GM18520 (cell line): ENCODE data around the gene SPOCK3.
"Not testable (repeated sequence)": the region's sequence is repeated elsewhere in the genome, so short reads cannot be mapped to it uniquely, and the experiment has no call there.

Experiments
- ATAC-seq: cut with Tn5 transposase; IDR thresholded peaks from one replicate; pipeline ENCODE4 v1.9.1; 2021; ENCODE audit not compliant: unreplicated experiment

Gene SPOCK3

GRCh38 chr4:167234316-167234881 lies at the start of gene SPOCK3:
SPOCK3 (minus strand) TSS chr4:167234494.
- no peak for ATAC-seq

- no peak for ATAC-seq
Observed at GRCh38 chr4:167282171-167282864, 48.0 kb upstream of the SPOCK3 start.

- not testable (repeated sequence) for ATAC-seq
Observed at GRCh38 chr4:167281545-167281944, 47.3 kb upstream of the SPOCK3 start.

DNA sequence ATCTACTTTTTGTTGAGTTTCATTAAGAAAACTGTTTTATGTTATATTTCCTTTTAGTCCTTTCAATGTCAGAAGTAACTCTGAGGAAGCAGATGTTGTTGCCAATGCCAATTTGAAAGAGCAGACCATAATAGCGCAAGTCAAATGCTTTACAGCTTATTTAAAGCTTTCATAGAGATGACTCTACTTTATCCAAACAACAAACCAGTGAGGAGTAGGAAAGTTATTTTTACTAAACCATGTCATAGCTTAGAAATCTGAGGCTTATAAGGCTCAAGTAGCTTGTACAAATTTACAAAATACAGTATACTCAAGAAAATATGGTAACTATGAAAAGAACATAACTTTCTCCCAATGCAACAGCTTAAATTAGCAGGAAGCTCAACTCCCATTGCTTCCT lies 40.1 kb upstream of the SPOCK3 start:
- no peak for ATAC-seq

- ATAC-seq, result no peak
Observed at GRCh38 chr4:167265231-167265630, 30.9 kb upstream of the SPOCK3 start.

GRCh38 chr4:167248271-167248670 lies 14.0 kb upstream of the SPOCK3 start:
- no peak for ATAC-seq

GRCh38 chr4:167239627-167240026 lies 5.3 kb upstream of the SPOCK3 start:
- ATAC-seq, result no peak

GRCh38 chr4:167238226-167238625 lies 3.9 kb upstream of the SPOCK3 start:
- no peak for ATAC-seq

DNA sequence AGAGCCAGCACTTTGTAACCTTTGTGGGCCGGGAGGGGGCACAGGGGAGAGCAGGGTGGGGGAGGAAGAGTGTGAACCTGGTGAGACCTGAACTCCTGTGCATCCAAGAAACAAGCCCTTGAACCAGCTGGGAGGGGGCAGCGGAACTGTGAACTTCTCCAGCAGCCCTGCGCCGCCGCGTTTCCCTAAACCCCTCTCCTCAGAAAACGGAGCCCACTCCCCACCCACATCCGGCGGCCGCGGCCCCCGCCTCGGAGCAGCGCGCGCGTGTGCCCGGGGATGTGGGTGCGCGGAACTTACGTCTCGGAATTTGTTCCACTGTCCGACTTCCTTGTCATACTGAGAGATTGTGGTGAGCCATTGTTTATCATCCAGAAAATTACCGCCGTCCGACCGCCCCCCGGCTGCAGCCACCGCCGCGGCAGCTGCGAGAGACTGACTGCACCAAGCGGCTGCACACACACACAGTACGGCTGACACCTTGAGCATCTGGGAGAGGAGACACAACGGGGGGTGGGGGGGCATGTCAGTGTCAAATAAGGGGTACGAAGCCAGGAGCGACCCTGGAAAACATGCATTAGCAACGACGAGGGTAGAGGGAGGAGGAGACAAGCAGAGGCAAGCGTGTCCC lies 494 bp downstream of the SPOCK3 start:
- ATAC-seq, result no peak

GRCh38 chr4:167232805-167233684 lies 1.2 kb downstream of the SPOCK3 start:
- no peak for ATAC-seq

DNA sequence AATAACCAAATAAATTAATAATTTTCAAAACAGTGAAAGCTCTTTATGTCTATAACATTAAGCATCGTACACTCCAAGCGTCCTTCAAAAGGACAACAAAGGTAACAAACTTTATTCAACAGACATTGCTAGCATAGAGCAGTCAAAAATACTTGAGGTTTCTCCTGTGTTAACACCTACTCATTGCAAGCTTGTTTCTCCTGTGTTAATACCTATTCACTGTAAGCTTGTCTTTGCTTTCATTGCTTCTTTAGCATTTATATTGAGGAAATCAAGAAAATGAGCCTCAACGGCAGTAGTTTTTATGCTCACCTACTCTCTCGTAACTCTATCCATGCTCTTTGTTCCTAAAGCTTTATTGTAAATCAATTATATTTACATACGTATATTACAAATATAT lies 3.5 kb downstream of the SPOCK3 start:
- ATAC-seq, result no peak

DNA sequence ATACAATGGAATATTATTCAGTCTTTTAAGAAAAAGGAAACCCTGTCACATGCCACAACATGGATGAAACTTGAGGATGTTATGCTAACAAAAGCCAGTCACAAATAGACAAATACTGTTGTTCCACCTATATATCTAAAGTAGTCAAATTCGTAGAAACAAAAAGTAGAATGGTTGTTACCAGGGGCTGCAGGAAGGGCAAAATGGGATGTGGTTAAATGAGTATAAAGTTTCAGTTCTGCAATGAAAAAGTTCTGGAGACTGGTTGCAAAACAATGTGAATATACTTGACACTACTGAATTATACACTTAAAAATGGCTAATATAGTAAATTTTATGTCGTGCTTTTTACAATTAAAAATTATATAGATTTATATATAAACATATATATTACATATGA lies 12.2 kb downstream of the SPOCK3 start:
- ATAC-seq, result peak; percentile 73

- ATAC-seq, result no peak
Observed at GRCh38 chr4:167221084-167221483, 13.2 kb downstream of the SPOCK3 start.

DNA sequence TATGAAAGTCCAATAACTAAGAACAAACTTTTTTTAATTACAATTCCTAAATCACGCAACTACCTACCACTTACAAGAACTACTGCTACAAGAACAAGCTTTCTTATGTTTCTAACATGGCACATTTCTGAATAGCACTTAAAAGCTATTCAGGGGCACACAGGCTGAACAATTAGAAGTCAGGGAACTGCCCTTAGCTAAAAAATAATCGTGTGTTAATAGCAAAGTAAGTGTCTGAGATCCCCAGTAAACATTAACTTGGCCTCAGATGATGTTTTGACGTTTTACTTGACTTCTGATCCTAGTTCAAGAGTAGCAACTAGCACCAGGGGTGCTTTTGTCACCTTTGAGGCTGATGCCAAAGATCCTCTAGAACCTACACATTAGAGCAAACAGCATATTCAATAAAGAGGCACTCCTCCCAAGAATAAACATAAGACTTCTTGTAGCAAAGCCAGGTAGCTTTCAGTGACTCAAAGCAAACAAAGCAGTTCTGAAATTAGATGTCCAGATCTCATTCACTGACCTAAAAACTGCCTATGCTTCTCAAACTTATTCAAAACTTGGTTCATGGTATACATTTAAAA lies 16.2 kb downstream of the SPOCK3 start:
- ATAC-seq, result no peak

DNA sequence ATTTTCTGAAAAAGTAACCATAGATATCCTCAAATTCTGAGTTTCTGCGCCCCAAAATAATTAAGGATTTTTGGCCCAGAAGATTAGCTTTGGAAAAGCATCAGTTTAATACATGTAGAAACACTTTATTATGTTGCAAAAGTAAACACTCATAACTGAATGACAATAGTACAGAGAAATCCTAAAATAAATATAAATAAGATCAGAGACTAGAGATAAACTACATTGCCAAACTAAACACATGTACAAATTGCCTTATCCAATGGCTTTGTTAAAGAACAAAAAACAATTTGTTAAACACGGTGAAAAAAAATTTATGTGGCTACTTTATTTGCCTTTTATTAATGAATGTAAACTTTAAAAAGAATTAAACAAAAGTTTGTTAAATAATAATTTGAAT lies 17.5 kb downstream of the SPOCK3 start:
- ATAC-seq, result no peak

GRCh38 chr4:167210166-167210565 lies 24.1 kb downstream of the SPOCK3 start:
- no peak for ATAC-seq

- no peak for ATAC-seq
Observed at GRCh38 chr4:167196344-167197012, 37.8 kb downstream of the SPOCK3 start.

- no peak for ATAC-seq
Observed at GRCh38 chr4:167190379-167190778, 43.9 kb downstream of the SPOCK3 start.

DNA sequence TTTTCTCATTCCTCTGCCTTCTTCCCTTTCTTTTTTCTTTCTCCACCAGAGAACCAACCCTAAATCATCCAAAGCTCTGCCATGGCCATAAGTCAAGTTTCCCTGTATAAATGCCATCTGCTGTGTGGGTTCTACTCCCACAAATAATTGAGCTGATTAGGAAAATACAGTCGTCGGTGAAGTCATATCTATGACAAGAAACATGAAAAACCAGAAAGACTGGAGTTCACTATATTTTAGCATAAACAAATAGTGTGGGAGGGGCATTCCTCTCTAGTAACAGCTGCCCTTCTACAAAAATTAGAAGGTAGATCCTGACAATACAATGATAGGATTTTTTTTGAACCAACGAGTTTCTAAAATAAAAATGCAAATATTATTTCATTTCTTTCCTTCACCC lies 48.8 kb downstream of the SPOCK3 start:
- no peak for ATAC-seq

- ATAC-seq, result no peak
Observed at GRCh38 chr4:167183036-167183435, 51.3 kb downstream of the SPOCK3 start.

- ATAC-seq, result no peak
Observed at GRCh38 chr4:167177925-167178324, 56.4 kb downstream of the SPOCK3 start.
